HepG2 (cell line): ENCODE measurements around the gene C10orf71. TPM values are rescaled to one million over a fixed set of nuclear protein-coding genes. Genes with fewer than 3 reads are reported as not detected.

Experiments
- ATAC-seq: fragments of 200-7000 bp; cut with Tn5 transposase; 3 replicates; pipeline ENCODE4 v1.9.1; 2020; ENCODE audit warnings: mild to moderate bottlenecking, moderate library complexity
- BruUV-seq: library from RNA; stranded (reverse); fragments of 400-500 nt; replicated peaks from 2 replicates; lab custom pipeline; 2021; lab: Mats Ljungman, UMichigan
- CTCF ChIA-PET: fragments of 300-600 bp; formaldehyde crosslinking; extraction: SDS; loops from one replicate; lab custom pipeline; 2021; ENCODE audit warnings: low total read pairs, inconsistent platforms, low intra/inter-chr PET ratio; lab: Yijun Ruan, JAX
- POLR2A ChIA-PET: fragments of 350-600 bp; sonication (Branson Sonifier 250); formaldehyde crosslinking; loops from one replicate; lab custom pipeline; 2020; ENCODE audit warnings: antibody characterized with exemption, inconsistent platforms; lab: Yijun Ruan, JAX
- DNase-seq: peaks from one replicate; pipeline ENCODE4 v3.0.0-alpha.2; 2015; ENCODE audit warnings: low spot score
- FAIRE-seq: peaks from 3 replicates; lab custom pipeline; 2011; peaks lifted over from hg19 to GRCh38; lab: Jason Lieb, UNC
- H2AFZ ChIP-seq: one replicate; pipeline ENCODE4 v1.6.1; 2011; ENCODE audit warnings: low read length, inconsistent platforms
- H3K27ac ChIP-seq: fragments of 300-600 bp; 3 replicates; pipeline ENCODE4 v1.8.0; 2011; ENCODE audit warnings: mixed run types, mild to moderate bottlenecking, mixed read lengths, low read length, inconsistent platforms; ENCODE audit not compliant: insufficient read depth; ENCODE audit errors: extremely low read length
- H3K27me3 ChIP-seq, 2 experiments: fragments of 200-600 bp in 1 of 2; 2 replicates in 1 of 2; 3 replicates in 1 of 2; pipeline versions ENCODE4 v1.6.0 to v1.8.0; 2011; ENCODE audit warnings: low read length in 2 of 2, mild to moderate bottlenecking in 2 of 2, moderate library complexity in 2 of 2, inconsistent platforms in 1 of 2; ENCODE audit not compliant: insufficient read depth in 2 of 2, control insufficient read depth in 1 of 2
- H3K36me3 ChIP-seq, 2 experiments: fragments of 200-600 bp in 1 of 2; replicated peaks in 1 of 2; 2 replicates in 1 of 2; 3 replicates in 1 of 2; pipeline versions ENCODE4 v1.5.1 to v1.8.0; 2011; ENCODE audit warnings: low read length in 2 of 2, inconsistent platforms in 1 of 2; ENCODE audit not compliant: insufficient read depth in 2 of 2, control insufficient read depth in 1 of 2
- H3K4me1 ChIP-seq: 2 replicates; pipeline ENCODE4 v1.5.1; 2012; ENCODE audit warnings: low read length, inconsistent platforms; ENCODE audit not compliant: insufficient read depth
- H3K4me2 ChIP-seq: 2 replicates; pipeline ENCODE4 v1.6.0; 2011; ENCODE audit warnings: low read depth, low read length, inconsistent platforms
- H3K4me3 ChIP-seq, 3 experiments: fragments of 200-600 bp in 1 of 3; sonication (generic), shearing (Covaris generic) in 1 of 3; replicated peaks in 1 of 3; 2 replicates each; pipeline ENCODE4 v1.5.1; 2011 to 2016; ENCODE audit warnings: low read length in 3 of 3, inconsistent platforms in 2 of 3, low read depth in 2 of 3, mild to moderate bottlenecking in 2 of 3, control low read depth in 1 of 3, mixed read lengths in 1 of 3; ENCODE audit not compliant: insufficient read depth in 1 of 3
- H3K79me2 ChIP-seq: one replicate; pipeline ENCODE4 v1.6.1; 2011; ENCODE audit warnings: low read length, inconsistent platforms; ENCODE audit not compliant: insufficient read depth
- H3K9ac ChIP-seq: 2 replicates; pipeline ENCODE4 v1.6.0; 2011; ENCODE audit warnings: mild to moderate bottlenecking, low read depth, low read length, inconsistent platforms; ENCODE audit not compliant: insufficient read depth
- H3K9me3 ChIP-seq: 2 replicates; pipeline ENCODE4 v1.5.1; 2012; ENCODE audit warnings: mild to moderate bottlenecking, low read length
- H4K20me1 ChIP-seq: 2 replicates; pipeline ENCODE4 v1.6.0; 2011; ENCODE audit warnings: inconsistent platforms, mild to moderate bottlenecking, low read length, moderate library complexity; ENCODE audit not compliant: insufficient read depth
- CSRNP2 ChIP-seq: sonication (generic); formaldehyde crosslinking; conservative IDR thresholded peaks from 2 replicates; pipeline ENCODE4 v1.8.0; 2022; ENCODE audit warnings: low read depth, missing genetic modification reagents
- HMG20B ChIP-seq: conservative IDR thresholded peaks from 2 replicates; pipeline ENCODE4 v1.6.1; 2016; ENCODE audit warnings: missing genetic modification reagents, missing compliant biosample characterization
- KLF12 ChIP-seq: sonication (generic); formaldehyde crosslinking; IDR thresholded peaks from 2 replicates; pipeline ENCODE4 v1.4.0; 2020; ENCODE audit warnings: missing genetic modification reagents, borderline replicate concordance
- MNT ChIP-seq: fragments of 450-650 bp; IDR thresholded peaks from 2 replicates; pipeline ENCODE4 v1.6.1; 2016
- NR2C2 ChIP-seq: sonication (generic); formaldehyde crosslinking; IDR thresholded peaks from 2 replicates; pipeline ENCODE4 v1.4.0; 2020; ENCODE audit warnings: missing genetic modification reagents, mild to moderate bottlenecking, moderate library complexity, borderline replicate concordance
- RBM39 ChIP-seq: fragments of 200-400 bp; formaldehyde crosslinking; IDR thresholded peaks from one replicate; pipeline ENCODE4 v1.6.1; 2018; ENCODE audit warnings: antibody characterized with exemption, mild to moderate bottlenecking, low read depth, low read length; ENCODE audit not compliant: poor library complexity, severe bottlenecking
- U2AF2 ChIP-seq: fragments of 200-400 bp; formaldehyde crosslinking; IDR thresholded peaks from 2 replicates; pipeline ENCODE4 v1.6.1; 2017; ENCODE audit warnings: low read depth, mild to moderate bottlenecking, low read length
- ZBTB7A ChIP-seq: sonication (generic); formaldehyde crosslinking; IDR thresholded peaks from 2 replicates; pipeline ENCODE4 v1.8.0; 2022; ENCODE audit warnings: mild to moderate bottlenecking, missing genetic modification reagents
- ZNF30 ChIP-seq: sonication (generic); formaldehyde crosslinking; IDR thresholded peaks from 2 replicates; pipeline ENCODE4 v1.5.0; 2020; ENCODE audit warnings: mild to moderate bottlenecking, missing genetic modification reagents
- ZNF530 ChIP-seq: sonication (generic); formaldehyde crosslinking; IDR thresholded peaks from 2 replicates; pipeline ENCODE4 v1.5.0; 2020; ENCODE audit warnings: low read depth, mild to moderate bottlenecking, missing genetic modification reagents
- ZNF597 ChIP-seq: sonication (generic); formaldehyde crosslinking; IDR thresholded peaks from 2 replicates; pipeline ENCODE4 v1.5.0; 2020; ENCODE audit warnings: missing genetic modification reagents
- ZNF678 ChIP-seq: sonication (generic); formaldehyde crosslinking; IDR thresholded peaks from 2 replicates; pipeline ENCODE4 v1.4.0; 2020; ENCODE audit warnings: mild to moderate bottlenecking, missing genetic modification reagents
- WGBS: methylation state at CpG from one replicate; pipeline ENCODE4 v1.1.6; 2017; ENCODE audit warnings: low lambda C conversion rate; 5-methylcytosine and 5-hydroxymethylcytosine counted together
- in situ Hi-C: cut with HindIII; loops from 2 replicates; pipeline ENCODE4 v1.10.0; 2017; ENCODE audit warnings: low pct_unique_long_range_greater_than_20kb; ENCODE audit not compliant: extremely low pct_ligation_motif_present
- intact Hi-C: fragments of 100-400 bp; cut with micrococcal nuclease; formaldehyde crosslinking; loops from one replicate; pipeline ENCODE4 v1.10.0; 2022; ENCODE audit not compliant: unreplicated experiment
- polyA plus RNA-seq, 8 experiments: library from polyadenylated mRNA; depleted of rRNA in 3 of 8; stranded (reverse) in 7 of 8; unstranded in 1 of 8; fragments of >200 nt; fragmentation: Illumina TruSeq in 4 of 8; extraction: Trizol in 4 of 8; gene quantifications; 2 replicates each; pipeline versions ENCODE4 v1.2.1 to v1.2.3, GENCODE V29; 2011 to 2016; ENCODE audit warnings: low read depth in 4 of 8, missing spikeins in 1 of 8, mixed read lengths in 1 of 8; ENCODE audit not compliant: insufficient read depth in 1 of 8
- total RNA-seq, 5 experiments: library from RNA; depleted of rRNA; stranded (reverse); fragments of >200 nt; fragmentation: Illumina TruSeq; extraction: Trizol; gene quantifications; 2 replicates each; pipeline ENCODE4 v1.2.3, GENCODE V29; 2016; ENCODE audit warnings: low read depth in 1 of 5
- TF ChIP-seq, protein P1 (sequence below): sonication (generic); formaldehyde crosslinking; IDR thresholded peaks from 2 replicates; pipeline ENCODE4 v1.5.0; 2020; ENCODE audit warnings: missing genetic modification reagents

Gene C10orf71
- total and polyA plus RNA-seq, 2 of the 13 experiments (the other 11 are each of a cell fraction or from before 2014, with no cell fraction given) = not detected

DNA sequence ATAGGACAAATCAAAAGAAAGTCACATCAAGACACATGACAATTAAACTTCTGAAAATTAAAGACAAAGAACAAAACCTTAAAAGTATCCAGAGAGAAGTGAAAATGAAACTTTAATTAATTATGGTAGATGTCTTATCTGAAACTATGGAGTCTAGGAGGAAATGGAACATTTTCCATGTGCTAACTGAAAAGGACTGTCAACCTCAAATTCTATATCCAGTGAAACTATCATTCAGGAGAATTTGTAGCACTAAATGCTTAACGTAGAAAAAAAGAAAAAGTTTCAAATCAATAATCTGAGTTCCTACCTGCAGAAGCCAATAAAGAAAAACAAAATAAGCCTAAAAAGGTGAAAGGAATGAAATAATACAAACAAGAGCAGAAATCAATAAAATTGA lies 33.1 kb upstream of the C10orf71 start:
- no TSS peak for BruUV-seq
- no peaks in the 10 kb centered on the region for H3K4me1 ChIP-seq
- H3K4me3 ChIP-seq = no peak overlapping the region
- no peak overlapping the region for H3K9ac ChIP-seq
- no peak overlapping the region for H3K27ac ChIP-seq
- no peaks in the 10 kb centered on the region for H3K79me2 ChIP-seq
- no peak overlapping the region for H3K4me2 ChIP-seq
- no peaks in the 10 kb centered on the region for H3K36me3 ChIP-seq
- intact Hi-C loops = no loop called here
- in situ Hi-C loops = no loop called here
- FAIRE-seq = no peak
- CTCF ChIA-PET = no interaction called here
- H4K20me1 ChIP-seq = no peaks in the 10 kb centered on the region
- 47% methylated on average over 1 of the region's 1 CpG for WGBS
- TF ChIP-seq MNT (no peak), ZNF597 (CRISPR knock-in tag) (no peak), ZNF530 (no peak)
- TF ChIP-seq, protein P1, sequence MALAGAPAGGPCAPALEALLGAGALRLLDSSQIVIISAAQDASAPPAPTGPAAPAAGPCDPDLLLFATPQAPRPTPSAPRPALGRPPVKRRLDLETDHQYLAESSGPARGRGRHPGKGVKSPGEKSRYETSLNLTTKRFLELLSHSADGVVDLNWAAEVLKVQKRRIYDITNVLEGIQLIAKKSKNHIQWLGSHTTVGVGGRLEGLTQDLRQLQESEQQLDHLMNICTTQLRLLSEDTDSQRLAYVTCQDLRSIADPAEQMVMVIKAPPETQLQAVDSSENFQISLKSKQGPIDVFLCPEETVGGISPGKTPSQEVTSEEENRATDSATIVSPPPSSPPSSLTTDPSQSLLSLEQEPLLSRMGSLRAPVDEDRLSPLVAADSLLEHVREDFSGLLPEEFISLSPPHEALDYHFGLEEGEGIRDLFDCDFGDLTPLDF = no peak
- peaks cover 12% of the 10 kb centered on the region; the same call in 1 of the 2 replicates for H3K9me3 ChIP-seq
- no peaks in the 10 kb centered on the region for H3K27me3 ChIP-seq
- DNase-seq = no peak
- no peak for ATAC-seq
- H2AFZ ChIP-seq = no peak overlapping the region
- POLR2A ChIA-PET = no interaction called here

- no peak overlapping the region for H2AFZ ChIP-seq
- no peak overlapping the region for H3K27ac ChIP-seq
- no peaks in the 10 kb centered on the region for H3K36me3 ChIP-seq
- intact Hi-C loops = no loop called here
- H3K4me3 ChIP-seq = no peak overlapping the region
- H4K20me1 ChIP-seq = no peaks in the 10 kb centered on the region
- 0% methylated on average over 2 of the region's 2 CpGs for WGBS
- H3K4me1 ChIP-seq = no peaks in the 10 kb centered on the region
- no peaks in the 10 kb centered on the region for H3K79me2 ChIP-seq
- peaks cover 12% of the 10 kb centered on the region; the same call in 1 of the 2 replicates for H3K9me3 ChIP-seq
- in situ Hi-C loops = no loop called here
- CTCF ChIA-PET = no interaction called here
- POLR2A ChIA-PET = no interaction called here
- H3K27me3 ChIP-seq = no peaks in the 10 kb centered on the region
- no peak overlapping the region for H3K9ac ChIP-seq
- ATAC-seq (no peak), DNase-seq (no peak), FAIRE-seq (no peak)
- no TSS peak for BruUV-seq
- H3K4me2 ChIP-seq = no peak overlapping the region
- TF ChIP-seq HMG20B (CRISPR knock-in tag) (no peak), ZNF678 (CRISPR knock-in tag) (no peak), KLF12 (CRISPR knock-in tag) (no peak), NR2C2 (CRISPR knock-in tag) (no peak), U2AF2 (no peak), ZBTB7A (no peak), RBM39 (no peak), CSRNP2 (CRISPR knock-in tag) (no peak), ZNF30 (CRISPR knock-in tag) (no peak)
These were observed 30.8 kb upstream of the C10orf71 start for GRCh38 chr10:49268185-49268584.
